ENCODE measurements around the gene HDDC2. TPM values are rescaled to one million over a fixed set of nuclear protein-coding genes. Genes with fewer than 3 reads are reported as not detected.

The HDDC2 gene
- polyA plus RNA-seq, 10 donors: 52.8 to 70.6 (median 58.0) TPM

DNA sequence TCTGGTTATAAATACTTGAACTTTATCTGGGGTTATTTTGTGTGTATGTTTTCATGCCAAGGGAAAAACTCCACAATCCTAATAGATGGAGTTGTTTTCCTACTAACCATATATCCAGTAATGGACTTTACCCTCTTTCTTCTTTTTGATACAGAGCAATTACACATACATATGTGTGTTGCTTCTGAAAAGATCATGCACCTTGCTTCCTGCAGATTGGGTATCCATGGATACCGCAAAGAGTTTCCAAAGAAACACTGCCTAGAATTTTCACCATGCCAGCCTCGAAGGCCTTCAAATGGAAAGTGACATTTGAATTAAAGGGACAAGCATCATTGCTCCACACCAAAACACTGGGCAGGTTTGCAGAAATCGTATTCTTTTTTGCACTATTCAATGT, 26.8 kb downstream of the HDDC2 start:
- no peak for DNase-seq

DNA sequence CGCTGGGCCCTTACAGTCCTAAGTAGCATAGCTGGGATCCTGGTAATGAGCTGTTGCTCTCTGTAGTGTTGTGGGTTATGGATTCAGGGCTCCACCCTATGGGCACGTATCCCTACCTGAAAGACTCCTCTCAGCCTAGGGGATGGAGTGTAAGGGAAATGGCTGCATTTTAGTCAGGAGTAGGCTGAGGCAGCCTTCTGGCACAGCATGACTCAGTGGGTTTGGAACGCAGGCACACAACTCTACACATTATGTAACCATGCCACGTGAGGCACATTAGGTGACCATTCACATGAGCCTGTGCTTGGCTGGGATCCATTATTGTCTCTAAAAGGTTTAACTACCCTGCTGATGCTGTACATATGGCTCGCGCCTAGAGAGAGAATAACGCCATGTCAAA, 27.8 kb downstream of the HDDC2 start:
- DNase-seq: no peak

DNA sequence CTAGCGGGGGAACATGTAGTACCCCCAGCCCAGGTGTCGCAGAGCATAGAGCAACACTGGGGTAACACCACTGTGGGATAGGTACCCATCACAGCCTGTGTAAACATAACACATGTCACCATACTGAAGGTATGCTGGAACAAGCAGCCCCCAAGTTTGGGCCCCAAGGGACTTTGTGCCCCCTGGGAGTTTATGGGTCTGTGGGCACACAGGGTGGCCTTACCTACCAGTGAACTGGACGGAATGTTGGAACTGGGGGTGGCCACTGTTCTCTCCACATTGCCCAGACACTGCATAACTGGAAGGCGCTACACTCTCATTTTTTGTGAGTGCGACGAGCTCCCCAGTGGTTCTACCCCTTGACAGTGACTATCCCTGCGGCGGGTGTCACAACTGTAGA, 28.5 kb downstream of the HDDC2 start:
- no peak for DNase-seq

GRCh38 chr6:125271486-125272159, 30.1 kb downstream of the HDDC2 start:
- DNase-seq: no peak

DNA sequence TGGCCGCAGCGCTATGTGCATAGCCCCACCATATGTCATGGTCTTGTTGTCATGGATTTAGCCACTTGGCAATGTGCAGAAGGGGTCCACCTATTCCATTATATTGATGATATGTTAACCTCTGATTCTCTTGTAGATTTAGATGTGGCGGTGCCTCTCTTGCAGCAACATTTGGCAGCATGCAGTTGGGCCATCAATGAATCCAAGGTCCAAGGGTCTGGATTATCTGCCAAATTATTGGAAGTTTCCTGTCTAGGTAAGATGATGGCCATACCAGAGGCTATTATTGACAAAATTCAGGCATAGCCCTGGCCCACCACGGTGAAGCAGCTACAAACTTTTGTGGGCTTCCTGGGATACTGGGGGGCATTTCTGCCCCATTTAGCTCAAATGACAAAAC, 31.4 kb downstream of the HDDC2 start:
- DNase-seq: no peak

- no peak for DNase-seq
These were observed 32.3 kb downstream of the HDDC2 start for GRCh38 chr6:125269328-125269985.

GRCh38 chr6:125268765-125269164, 33.0 kb downstream of the HDDC2 start:
- DNase-seq: no peak

GRCh38 chr6:125267806-125268523, 33.8 kb downstream of the HDDC2 start:
- no peak for DNase-seq

DNA sequence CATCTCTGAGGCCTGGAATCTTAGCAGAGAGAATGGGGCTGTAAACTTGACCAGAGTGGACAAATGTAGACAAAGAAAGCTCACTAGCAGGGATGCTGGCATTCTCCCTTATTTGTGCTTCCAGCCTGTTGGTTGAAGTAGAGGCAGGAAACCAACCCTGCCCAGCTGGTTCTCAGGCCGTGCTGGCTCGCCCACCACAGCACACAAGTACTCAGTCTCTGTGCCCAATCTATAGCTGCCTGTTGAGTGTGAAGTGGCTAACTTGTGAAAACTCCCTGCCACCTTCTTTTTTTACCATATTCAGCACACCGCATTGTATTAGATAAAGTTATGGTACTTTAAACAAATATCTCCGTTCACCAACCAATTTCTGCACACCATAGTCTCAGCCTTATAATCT, 37.3 kb downstream of the HDDC2 start:
- no peak for DNase-seq

- peak in 1 of 3 donors; percentile 67 for DNase-seq
These were observed 39.5 kb downstream of the HDDC2 start for GRCh38 chr6:125262016-125263013.

DNA sequence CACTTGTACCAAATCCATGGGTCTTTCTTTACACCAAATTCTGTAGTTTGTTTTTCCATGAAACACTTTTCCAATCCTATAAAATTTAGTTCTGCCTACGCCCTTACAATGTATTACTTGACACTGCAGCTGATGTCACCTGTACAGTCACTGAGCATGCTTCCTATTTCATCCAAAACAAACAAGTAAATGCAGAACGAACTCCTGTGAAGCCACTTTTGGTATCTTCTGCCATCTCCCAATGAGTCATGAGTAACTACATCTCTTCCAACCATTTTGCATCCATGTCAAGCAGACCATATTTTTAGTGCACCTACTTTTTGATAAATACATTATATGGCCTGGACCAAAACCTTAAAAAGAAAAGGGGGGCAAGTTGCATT, 42.4 kb downstream of the HDDC2 start:
- DNase-seq: no peak

DNA sequence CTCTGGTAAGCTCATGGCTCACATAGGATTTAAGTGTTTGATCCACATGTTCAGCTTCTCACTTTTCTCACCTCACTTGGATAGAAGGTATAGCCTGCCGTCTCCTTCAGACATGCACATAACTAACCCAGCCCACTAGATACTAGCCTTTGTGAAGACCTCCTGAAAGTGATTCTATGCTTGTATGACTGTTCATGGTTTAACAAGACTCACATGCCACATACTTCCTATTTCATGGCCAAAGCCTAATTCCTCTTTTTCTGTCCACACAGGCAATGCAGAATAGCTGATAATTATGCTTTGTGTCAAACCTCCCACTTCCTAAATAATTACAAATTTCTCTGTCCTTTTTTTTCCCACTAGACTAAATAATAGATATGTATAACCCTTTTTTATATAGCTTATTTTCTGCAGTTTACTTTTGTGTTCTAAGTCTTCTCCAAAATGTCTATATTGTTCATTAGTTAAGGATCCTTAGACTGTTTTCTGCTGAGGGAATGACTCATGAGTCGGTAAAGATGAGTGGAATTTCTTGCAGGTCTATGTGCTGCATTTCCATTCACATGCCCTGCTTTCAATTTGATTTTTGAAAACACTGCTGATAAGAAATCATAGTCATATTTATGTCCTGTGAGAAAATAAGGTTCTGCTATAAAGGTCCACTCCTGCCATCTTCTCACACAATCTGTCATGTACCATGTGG, 43.0 kb downstream of the HDDC2 start:
- DNase-seq: no peak

- DNase-seq: no peak
These were observed 44.4 kb downstream of the HDDC2 start for GRCh38 chr6:125257351-125257750.

DNA sequence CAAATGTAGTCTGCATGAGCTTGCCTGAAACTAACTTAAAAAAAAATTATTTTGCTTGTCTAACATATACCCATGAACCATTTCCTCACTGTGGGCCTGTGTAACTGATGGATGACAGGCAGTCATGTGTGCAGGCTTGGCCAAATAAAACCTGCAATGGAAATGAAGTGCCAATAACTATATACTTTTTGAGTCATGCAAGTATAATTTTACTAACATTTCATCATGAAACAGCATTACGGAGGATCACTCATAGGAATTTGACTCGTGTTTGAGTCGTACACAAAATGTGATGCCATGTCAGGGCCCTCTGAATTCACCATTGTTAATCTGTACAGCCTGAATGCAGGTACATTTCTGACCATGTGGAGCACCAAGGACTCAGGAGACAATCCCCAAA, 46.6 kb downstream of the HDDC2 start:
- no peak for DNase-seq

DNA sequence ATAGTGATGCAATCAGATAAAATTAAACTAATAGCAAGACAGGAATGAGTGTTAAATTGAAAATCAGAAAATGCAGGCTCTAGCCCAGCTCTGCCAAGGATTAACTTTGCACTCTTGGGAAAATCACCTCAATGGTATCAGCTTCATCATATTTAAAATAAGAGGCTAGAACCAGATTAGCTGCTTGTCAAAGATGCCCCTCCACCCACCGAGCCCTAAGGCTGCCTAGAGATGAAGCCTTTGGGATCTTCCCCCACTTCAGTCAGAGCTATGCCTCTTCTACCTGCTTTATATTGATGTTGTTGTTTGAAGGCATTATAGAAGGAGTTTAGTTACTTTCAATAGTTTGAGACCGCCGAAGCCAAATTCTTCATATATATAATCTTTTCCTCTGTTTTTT, 47.4 kb downstream of the HDDC2 start:
- DNase-seq: no peak

DNA sequence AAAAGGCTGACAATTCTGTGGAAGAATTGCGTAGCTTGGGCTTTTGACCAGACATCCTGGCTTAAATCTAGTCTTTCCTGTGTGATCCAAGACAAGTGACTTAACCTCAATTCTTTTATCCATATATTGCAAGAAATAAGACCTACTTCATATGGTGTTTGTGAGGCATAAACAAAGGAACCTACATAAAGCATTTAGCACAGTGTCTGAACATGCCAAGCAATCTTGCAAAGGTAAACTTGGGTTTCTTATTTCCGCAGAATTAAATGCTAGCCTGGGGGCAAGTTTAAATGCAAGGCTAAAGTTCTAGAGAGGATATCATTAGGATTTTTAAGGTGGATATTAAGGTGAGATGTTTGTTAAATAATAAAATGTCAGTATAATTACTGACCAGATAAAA, 47.9 kb downstream of the HDDC2 start:
- no peak for DNase-seq

- DNase-seq: peak in 1 of 3 donors; percentile 24
These were observed 48.9 kb downstream of the HDDC2 start for GRCh38 chr6:125252891-125253290.

- no peak for DNase-seq
These were observed 50.1 kb downstream of the HDDC2 start for GRCh38 chr6:125251516-125252220.

- DNase-seq: no peak
These were observed 51.3 kb downstream of the HDDC2 start for GRCh38 chr6:125250511-125250910.

- DNase-seq: no peak
These were observed 53.6 kb downstream of the HDDC2 start for GRCh38 chr6:125248136-125248535.

DNA sequence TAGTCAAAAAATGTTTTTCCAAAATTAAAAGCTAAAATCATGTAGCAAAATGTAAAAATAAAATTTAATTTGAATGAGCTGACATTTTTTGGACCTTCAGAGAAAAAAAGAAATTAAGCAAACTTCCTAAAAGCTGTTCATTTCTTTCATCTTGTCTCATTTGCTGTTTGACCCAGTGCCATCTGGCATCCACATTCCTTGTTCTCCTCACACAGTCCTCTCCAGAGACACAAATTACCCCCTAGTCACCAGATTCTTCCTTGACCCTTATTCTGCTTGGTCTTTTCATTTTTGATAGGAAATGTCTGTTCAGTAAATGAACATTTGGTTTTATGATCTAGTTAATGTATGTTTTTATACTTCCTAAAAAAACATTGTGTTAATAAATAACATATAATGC, 55.2 kb downstream of the HDDC2 start:
- DNase-seq: no peak
